Measurements from ENCODE around the gene TJP2.
A peak's percentile ranks its signal among the peaks of the same experiment; 100 is the strongest.

Gene TJP2

GRCh38 chr9:69222970-69223369 is 48.9 kb downstream of the TJP2 start:
- no peak for DNase-seq (ENCODE audit: low read depth)
- H3K4me3 ChIP-seq (ENCODE audit: low read depth, low read length), result no peak overlapping the region
- TF ChIP-seq MYC (IDR thresholded peaks at IDR 0.05; ENCODE audit: low read depth, low read length), result no peak
- no peak for TF ChIP-seq MAX (IDR thresholded peaks at IDR 0.05; ENCODE audit: low read depth, low read length)
- no peak for TF ChIP-seq POLR2A (IDR thresholded peaks at IDR 0.05; ENCODE audit: extremely low read depth, insufficient read length)
- no peak for TF ChIP-seq CTCF (IDR thresholded peaks at IDR 0.05; ENCODE audit: low read depth, low read length)

- TF ChIP-seq MAX (IDR thresholded peaks at IDR 0.05; ENCODE audit: low read depth, low read length) (no peak), CTCF (IDR thresholded peaks at IDR 0.05; ENCODE audit: low read depth, low read length) (peak; percentile 42)
- H3K4me3 ChIP-seq (ENCODE audit: low read depth, low read length), result no peak overlapping the region
- DNase-seq (ENCODE audit: low read depth), result peak; percentile 12
Observed at GRCh38 chr9:69223605-69224004, 49.5 kb downstream of the TJP2 start.

- TF ChIP-seq MAX (IDR thresholded peaks at IDR 0.05; ENCODE audit: low read depth, low read length), result no peak
- no peak for TF ChIP-seq POLR2A (IDR thresholded peaks at IDR 0.05; ENCODE audit: extremely low read depth, insufficient read length)
- no peak for TF ChIP-seq MYC (IDR thresholded peaks at IDR 0.05; ENCODE audit: low read depth, low read length)
- no peak for TF ChIP-seq CTCF (IDR thresholded peaks at IDR 0.05; ENCODE audit: low read depth, low read length)
- H3K4me3 ChIP-seq (ENCODE audit: low read depth, low read length), result no peak overlapping the region
- no peak for DNase-seq (ENCODE audit: low read depth)
Observed at GRCh38 chr9:69229367-69229766, 55.3 kb downstream of the TJP2 start.

- no peak for DNase-seq (ENCODE audit: low read depth)
- TF ChIP-seq MAX (IDR thresholded peaks at IDR 0.05; ENCODE audit: low read depth, low read length), result no peak
- no peak for TF ChIP-seq CTCF (IDR thresholded peaks at IDR 0.05; ENCODE audit: low read depth, low read length)
- TF ChIP-seq POLR2A (IDR thresholded peaks at IDR 0.05; ENCODE audit: extremely low read depth, insufficient read length), result no peak
- no peak for TF ChIP-seq MYC (IDR thresholded peaks at IDR 0.05; ENCODE audit: low read depth, low read length)
- H3K4me3 ChIP-seq (ENCODE audit: low read depth, low read length), result no peak overlapping the region
Observed at GRCh38 chr9:69232135-69232534, 58.1 kb downstream of the TJP2 start.

GRCh38 chr9:69234683-69235082 is 60.6 kb downstream of the TJP2 start:
- no peak overlapping the region for H3K4me3 ChIP-seq (ENCODE audit: low read depth, low read length)
- TF ChIP-seq MAX (IDR thresholded peaks at IDR 0.05; ENCODE audit: low read depth, low read length) (no peak), CTCF (IDR thresholded peaks at IDR 0.05; ENCODE audit: low read depth, low read length) (no peak), POLR2A (IDR thresholded peaks at IDR 0.05; ENCODE audit: extremely low read depth, insufficient read length) (no peak), MYC (IDR thresholded peaks at IDR 0.05; ENCODE audit: low read depth, low read length) (no peak)
- no peak for DNase-seq (ENCODE audit: low read depth)

GRCh38 chr9:69236188-69236587 is 62.1 kb downstream of the TJP2 start:
- H3K4me3 ChIP-seq (ENCODE audit: low read depth, low read length), result no peak overlapping the region
- DNase-seq (ENCODE audit: low read depth), result no peak
- TF ChIP-seq MAX (IDR thresholded peaks at IDR 0.05; ENCODE audit: low read depth, low read length) (no peak), POLR2A (IDR thresholded peaks at IDR 0.05; ENCODE audit: extremely low read depth, insufficient read length) (no peak), MYC (IDR thresholded peaks at IDR 0.05; ENCODE audit: low read depth, low read length) (no peak), CTCF (IDR thresholded peaks at IDR 0.05; ENCODE audit: low read depth, low read length) (no peak)

Data from NB4 (cell line).